HG03439 (cell line): ENCODE measurements around the gene P2RY12.

ENCODE experiments used
- ATAC-seq: cut with Tn5 transposase; IDR thresholded peaks from one replicate; pipeline ENCODE4 v1.9.1; 2021; ENCODE audit warnings: mild to moderate bottlenecking, moderate library complexity; ENCODE audit not compliant: unreplicated experiment

P2RY12 gene

GRCh38 chr3:151384741-151385174 is at the start of gene P2RY12:
P2RY12 (minus strand) TSS chr3:151384753; CDS start chr3:151338845, 45,908 bp downstream.
- no peak for ATAC-seq

GRCh38 chr3:151432616-151433372 is 48.2 kb upstream of the P2RY12 start:
- ATAC-seq: no peak

GRCh38 chr3:151431940-151432339 is 47.4 kb upstream of the P2RY12 start:
- ATAC-seq: no peak

- ATAC-seq: no peak
Observed at GRCh38 chr3:151430821-151431484, 46.4 kb upstream of the P2RY12 start.

DNA sequence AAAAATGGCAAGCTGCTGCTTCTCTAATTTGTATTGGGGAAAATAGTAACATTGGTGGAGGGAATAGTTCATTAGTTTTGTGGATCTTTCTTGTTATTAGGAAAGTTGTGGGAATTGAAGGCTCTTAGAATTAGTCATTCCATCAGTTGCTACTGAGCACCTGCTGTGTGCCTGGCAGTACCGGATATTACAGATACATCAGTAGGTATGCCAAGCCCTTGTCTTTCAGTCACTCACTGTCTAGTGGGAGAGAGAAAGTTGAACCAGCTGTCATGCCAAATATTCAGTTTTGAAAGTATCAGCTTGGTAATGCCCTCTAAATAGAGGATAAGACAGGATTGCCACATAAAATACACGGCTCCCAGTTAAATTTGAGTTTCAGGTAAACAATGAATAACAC is 43.8 kb upstream of the P2RY12 start:
- ATAC-seq: no peak

- no peak for ATAC-seq
Observed at GRCh38 chr3:151426341-151426657, 41.7 kb upstream of the P2RY12 start.

DNA sequence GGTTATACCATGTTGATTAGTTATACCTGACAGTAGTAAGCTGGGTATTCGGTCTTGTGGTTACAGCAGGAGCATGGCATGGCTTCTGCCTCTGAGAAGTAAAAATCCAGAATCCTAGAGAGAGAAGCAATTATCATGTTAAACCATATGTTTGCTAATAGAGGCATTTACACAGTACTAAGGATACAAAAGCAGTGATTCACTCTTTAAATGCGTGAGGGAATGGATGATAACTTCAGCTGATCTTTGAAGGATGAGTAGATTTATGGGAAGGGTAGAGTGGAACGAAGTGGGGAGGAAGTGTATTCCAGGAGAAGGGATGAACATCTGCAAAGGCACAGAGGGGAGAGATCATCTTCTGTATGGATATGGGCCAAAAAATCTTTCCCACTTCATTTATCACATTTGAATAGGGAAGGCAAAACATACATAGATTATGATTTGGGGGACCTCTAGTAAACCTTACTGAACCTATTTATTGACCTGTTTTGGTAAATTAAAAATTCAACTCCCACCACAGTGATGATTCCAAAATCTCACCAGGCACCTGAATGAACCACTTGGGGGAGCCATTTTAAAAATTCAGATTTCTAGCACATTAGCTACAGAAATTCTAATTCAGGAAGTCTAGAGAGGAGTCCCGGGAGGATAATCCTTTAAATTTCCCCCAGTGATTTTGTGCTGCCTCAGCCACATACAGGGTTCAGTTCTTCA is 41.2 kb upstream of the P2RY12 start:
- ATAC-seq: no peak

DNA sequence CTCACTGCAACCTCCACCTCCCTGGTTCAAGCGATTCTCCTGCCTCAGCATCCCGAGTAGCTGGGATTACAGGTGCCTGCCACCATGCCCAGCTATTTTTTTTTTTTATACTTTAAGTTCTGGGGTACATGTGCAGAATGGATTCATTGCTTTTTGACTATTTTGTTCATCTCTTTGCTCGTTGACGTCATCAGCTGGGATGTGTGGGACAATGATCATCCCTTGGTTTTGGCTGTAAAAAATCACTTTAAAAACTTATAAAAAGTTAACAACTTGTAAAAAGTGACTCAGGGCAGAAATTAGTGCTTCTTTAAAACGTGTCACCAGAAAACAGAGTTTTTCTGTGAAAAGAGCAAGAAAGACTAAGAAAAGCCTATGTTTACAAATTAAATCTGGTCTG is 38.5 kb upstream of the P2RY12 start:
- ATAC-seq: no peak

DNA sequence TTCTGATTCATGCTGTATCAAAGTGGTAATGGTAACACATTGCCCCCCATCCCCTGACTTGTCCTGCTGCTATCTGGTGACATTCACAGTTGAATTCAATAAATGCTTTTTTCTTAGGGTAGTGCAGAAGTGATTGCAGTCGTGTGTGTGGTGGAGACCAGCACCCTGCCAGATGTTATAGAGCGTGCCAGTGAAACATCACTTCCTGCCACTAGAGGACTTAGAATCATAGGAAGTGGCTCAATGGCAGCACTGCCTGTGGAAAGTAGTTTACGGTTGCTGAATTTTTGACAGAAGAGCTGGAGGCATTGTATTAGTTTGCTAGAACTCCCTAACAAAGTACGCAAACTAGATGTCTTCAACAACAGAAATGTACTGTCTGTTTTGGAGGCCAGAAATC is 37.4 kb upstream of the P2RY12 start:
- ATAC-seq: no peak

GRCh38 chr3:151419806-151420205 is 35.3 kb upstream of the P2RY12 start:
- ATAC-seq: no peak

- ATAC-seq: no peak
Observed at GRCh38 chr3:151415289-151415688, 30.7 kb upstream of the P2RY12 start.

GRCh38 chr3:151412989-151413388 is 28.4 kb upstream of the P2RY12 start:
- no peak for ATAC-seq

- ATAC-seq: no peak
Observed at GRCh38 chr3:151410891-151411559, 26.5 kb upstream of the P2RY12 start.

DNA sequence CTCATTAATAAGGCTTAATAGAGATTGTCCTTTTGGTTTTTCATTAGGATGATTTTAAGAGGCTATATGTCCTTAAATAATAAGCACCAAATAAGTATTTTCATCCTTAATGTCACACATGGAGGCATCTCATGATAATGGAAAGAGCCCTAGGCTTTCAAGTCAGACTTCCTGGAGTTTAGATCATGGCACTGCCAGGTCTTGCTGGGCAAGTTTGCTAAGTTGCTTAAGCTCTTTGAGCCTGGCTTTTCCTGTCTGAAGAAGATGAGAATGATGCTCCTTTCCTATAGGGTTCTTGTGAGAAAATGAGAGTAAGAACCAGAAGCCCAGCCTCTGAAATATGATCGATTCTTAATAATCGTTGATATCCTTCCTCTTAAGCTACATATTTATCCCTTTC is 23.4 kb upstream of the P2RY12 start:
- ATAC-seq: no peak

- no peak for ATAC-seq
Observed at GRCh38 chr3:151404316-151404715, 19.8 kb upstream of the P2RY12 start.

- no peak for ATAC-seq
Observed at GRCh38 chr3:151403246-151403645, 18.7 kb upstream of the P2RY12 start.

DNA sequence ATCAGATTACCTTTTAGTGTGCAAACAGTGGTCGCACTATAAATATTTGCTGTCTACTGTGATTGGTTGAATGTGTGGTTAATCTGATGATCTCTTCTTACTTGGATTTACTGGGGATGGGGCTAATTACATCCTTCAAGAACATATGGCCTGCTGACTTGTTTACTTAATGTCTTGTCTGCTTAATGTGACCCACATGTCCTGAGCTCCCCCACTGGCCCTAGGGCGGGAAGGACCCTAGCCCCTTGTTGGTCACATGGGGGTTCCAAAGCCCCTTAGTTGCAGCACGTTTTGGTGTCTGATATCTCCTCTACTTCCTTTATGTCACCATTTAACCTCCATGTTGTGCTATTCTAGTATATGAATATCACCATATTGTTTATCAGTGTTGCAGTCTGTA is 17.8 kb upstream of the P2RY12 start:
- no peak for ATAC-seq

GRCh38 chr3:151400341-151400740 is 15.8 kb upstream of the P2RY12 start:
- no peak for ATAC-seq

- no peak for ATAC-seq
Observed at GRCh38 chr3:151398895-151399294, 14.3 kb upstream of the P2RY12 start.

- ATAC-seq: no peak
Observed at GRCh38 chr3:151395806-151396205, 11.3 kb upstream of the P2RY12 start.

DNA sequence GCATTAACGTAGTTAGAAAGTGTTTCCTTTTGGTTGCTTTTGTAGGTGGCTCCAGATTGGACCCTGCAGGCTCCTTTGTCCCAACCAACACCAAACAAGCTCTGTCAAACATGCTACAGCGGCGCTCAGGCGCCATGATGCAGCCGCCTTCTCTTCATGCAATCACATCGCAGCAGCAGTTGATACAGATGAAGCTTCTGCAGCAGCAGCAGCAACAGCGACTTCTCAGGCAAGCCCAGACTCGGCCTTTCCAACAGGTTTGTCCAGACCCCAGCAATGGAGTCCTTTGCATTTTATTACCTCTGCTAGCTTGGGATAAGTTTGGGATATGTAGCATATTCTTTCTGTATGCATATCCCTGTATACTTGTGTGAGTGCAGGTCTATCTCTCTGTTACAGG is 10.1 kb upstream of the P2RY12 start:
- ATAC-seq: no peak
